Endodermal cell (in vitro differentiated cells): ENCODE measurements around the gene HNRNPDL. TPM values are rescaled to one million over a fixed set of nuclear protein-coding genes. Genes with fewer than 3 reads are reported as not detected.

Experiments used
- DNase-seq: peaks from one replicate; pipeline ENCODE4 v3.0.0-alpha.2; 2017
- H3K27ac ChIP-seq: 2 replicates; pipeline ENCODE4 v1.5.1; 2013; ENCODE audit warnings: mild to moderate bottlenecking, low read depth, low read length, moderate library complexity
- H3K27me3 ChIP-seq: 2 replicates; pipeline ENCODE4 v1.6.1; 2013; ENCODE audit warnings: mild to moderate bottlenecking, low read length, moderate library complexity; ENCODE audit not compliant: insufficient read depth, control insufficient read depth, poor library complexity, severe bottlenecking
- H3K36me3 ChIP-seq: 2 replicates; pipeline ENCODE4 v1.7.0; 2013; ENCODE audit warnings: mild to moderate bottlenecking, low read length, moderate library complexity; ENCODE audit not compliant: control insufficient read depth, insufficient read depth
- H3K4me1 ChIP-seq: one replicate; pipeline ENCODE4 v1.7.0; 2013; ENCODE audit warnings: low read length; ENCODE audit not compliant: control insufficient read depth, insufficient read depth
- H3K4me3 ChIP-seq: 2 replicates; pipeline ENCODE4 v1.5.1; 2013; ENCODE audit warnings: mild to moderate bottlenecking, low read length, moderate library complexity
- H3K9ac ChIP-seq: 2 replicates; pipeline ENCODE4 v1.6.1; 2013; ENCODE audit warnings: mild to moderate bottlenecking, low read length, moderate library complexity; ENCODE audit not compliant: poor library complexity, severe bottlenecking; ENCODE audit errors: extremely low read depth
- H3K9me3 ChIP-seq: 2 replicates; pipeline ENCODE4 v1.6.1; 2013; ENCODE audit warnings: mild to moderate bottlenecking, low read length, moderate library complexity; ENCODE audit not compliant: control insufficient read depth
- H3K27ac Mint-ChIP-seq: 2 replicates; pipeline ENCODE4 v1.8.0; 2020; ENCODE audit warnings: mixed read lengths
- H3K27me3 Mint-ChIP-seq: 2 replicates; pipeline ENCODE4 v1.8.0; 2021; ENCODE audit warnings: mild to moderate bottlenecking, mixed read lengths; ENCODE audit not compliant: insufficient read depth
- H3K36me3 Mint-ChIP-seq: 2 replicates; pipeline ENCODE4 v1.8.0; 2020; ENCODE audit warnings: low read depth, mixed read lengths
- H3K4me1 Mint-ChIP-seq: 2 replicates; pipeline ENCODE4 v1.8.0; 2020; ENCODE audit warnings: mixed read lengths
- H3K4me3 Mint-ChIP-seq: 2 replicates; pipeline ENCODE4 v1.8.0; 2020; ENCODE audit warnings: mild to moderate bottlenecking, moderate library complexity, mixed read lengths
- H3K9me3 Mint-ChIP-seq: 2 replicates; pipeline ENCODE4 v1.8.0; 2020; ENCODE audit warnings: mild to moderate bottlenecking, mixed read lengths
- CTCF ChIP-seq: fragments of 200-600 bp; sonication (generic); conservative IDR thresholded peaks from 2 replicates; pipeline ENCODE4 v1.5.0; 2021; ENCODE audit warnings: antibody characterized with exemption, mild to moderate bottlenecking
- WGBS, 2 experiments: methylation state at CpG; one replicate each; pipeline versions ENCODE4 v1.1.5 to v1.1.7; 2013; ENCODE audit warnings: missing lambda C conversion rate in 2 of 2, mixed read lengths in 1 of 2; ENCODE audit not compliant: insufficient coverage in 1 of 2, insufficient read length in 1 of 2; 5-methylcytosine and 5-hydroxymethylcytosine counted together
- total RNA-seq, 2 donors: library from RNA; stranded (reverse); fragmentation: NEBNext Ultra II Directional in 1 of 2; extraction: Animal tissue kit (Norgen Biotek cat#: 25700) in 1 of 2; gene quantifications; 2 replicates in 1 of 2; 3 replicates in 1 of 2; pipeline ENCODE4 v1.2.1, GENCODE V29; 2021

HNRNPDL gene
- total RNA-seq, 2 donors from 2014 or later: 368 to 383 TPM

DNA sequence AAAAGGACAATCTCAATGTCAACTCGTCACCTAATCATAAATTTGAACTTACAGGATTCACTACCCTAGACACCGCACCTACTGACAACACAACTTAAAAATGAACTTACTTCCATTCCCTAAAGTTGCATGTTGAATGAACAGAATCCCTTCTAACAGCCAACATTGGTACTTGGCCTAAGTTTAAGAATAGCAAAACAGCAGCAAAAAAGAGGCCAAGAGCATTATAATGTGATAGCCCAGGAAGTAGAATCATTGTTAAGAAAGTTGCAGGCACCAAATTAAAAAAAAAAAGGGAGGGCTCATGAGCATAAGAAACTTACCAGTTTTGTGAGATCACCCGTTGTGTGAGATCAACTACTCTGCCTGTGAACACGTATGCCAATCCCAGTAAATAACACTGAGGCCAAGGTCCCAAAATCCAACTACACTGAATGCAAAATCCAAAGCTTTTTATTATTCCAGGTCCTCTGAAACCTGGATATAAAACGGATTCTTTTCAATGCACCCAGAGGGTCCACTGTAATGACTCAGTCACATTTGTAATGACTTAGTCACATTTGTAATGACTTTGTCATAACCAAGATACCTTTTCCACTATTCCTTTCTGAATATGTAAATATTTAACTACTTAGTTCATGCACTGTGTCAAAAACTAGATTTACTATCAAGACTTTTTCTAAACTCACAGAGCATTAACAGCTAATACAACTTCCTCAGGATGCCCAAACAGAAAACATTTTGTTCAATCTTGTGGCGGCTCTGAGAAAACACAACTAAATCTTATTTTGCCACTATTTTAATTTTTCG is 6.8 kb downstream of the HNRNPDL start:
- Histone ChIP-seq H3K9ac (no peak overlapping the region), H3K36me3 (peaks cover 63% of the 10 kb centered on the region), H3K4me3 (no peak overlapping the region), H3K9me3 (no peaks in the 10 kb centered on the region), H3K27me3 (no peaks in the 10 kb centered on the region), H3K27ac (no peak overlapping the region), H3K4me1 (no peaks in the 10 kb centered on the region)
- Mint-ChIP-seq H3K4me3 (no peak overlapping the region), H3K27ac (peak overlapping the region; percentile 50), H3K9me3 (no peaks in the 10 kb centered on the region), H3K27me3 (no peaks in the 10 kb centered on the region), H3K36me3 (peaks cover 54% of the 10 kb centered on the region), H3K4me1 (peaks cover 25% of the 10 kb centered on the region)
- no peak for TF ChIP-seq CTCF
- no peak for DNase-seq
- 94 to 96% methylated on average over 6 to 7 of the region's 7 CpGs for WGBS, 2 experiments

GRCh38 chr4:82422616-82423015 is 7.6 kb downstream of the HNRNPDL start:
- Mint-ChIP-seq H3K36me3 (peaks cover 45% of the 10 kb centered on the region), H3K27ac (no peak overlapping the region), H3K9me3 (no peaks in the 10 kb centered on the region), H3K4me3 (no peak overlapping the region), H3K27me3 (no peaks in the 10 kb centered on the region), H3K4me1 (peaks cover 20% of the 10 kb centered on the region)
- DNase-seq: no peak
- Histone ChIP-seq H3K36me3 (peaks cover 55% of the 10 kb centered on the region), H3K9ac (no peak overlapping the region), H3K27ac (no peak overlapping the region), H3K4me1 (no peaks in the 10 kb centered on the region), H3K4me3 (no peak overlapping the region), H3K27me3 (no peaks in the 10 kb centered on the region), H3K9me3 (no peaks in the 10 kb centered on the region)
- WGBS, 2 experiments: 95 to 100% methylated on average over 1 to 5 of the region's 5 CpGs
- TF ChIP-seq CTCF: no peak

GRCh38 chr4:82421796-82422560 is 8.3 kb downstream of the HNRNPDL start:
- DNase-seq: peak; percentile 67
- Histone ChIP-seq H3K4me1 (no peaks in the 10 kb centered on the region), H3K9me3 (no peaks in the 10 kb centered on the region), H3K36me3 (peaks cover 49% of the 10 kb centered on the region), H3K27ac (no peak overlapping the region), H3K9ac (no peak overlapping the region), H3K4me3 (no peak overlapping the region), H3K27me3 (no peaks in the 10 kb centered on the region)
- Mint-ChIP-seq H3K4me1 (peaks cover 14% of the 10 kb centered on the region), H3K27ac (peak overlapping the region; percentile 69), H3K27me3 (peaks cover 3% of the 10 kb centered on the region), H3K9me3 (no peaks in the 10 kb centered on the region), H3K36me3 (peaks cover 40% of the 10 kb centered on the region), H3K4me3 (no peak overlapping the region)
- no peak for TF ChIP-seq CTCF
- 91 to 93% methylated on average over 10 to 13 of the region's 13 CpGs for WGBS, 2 experiments
